Measurements from ENCODE around the gene HOXD8.

DNA sequence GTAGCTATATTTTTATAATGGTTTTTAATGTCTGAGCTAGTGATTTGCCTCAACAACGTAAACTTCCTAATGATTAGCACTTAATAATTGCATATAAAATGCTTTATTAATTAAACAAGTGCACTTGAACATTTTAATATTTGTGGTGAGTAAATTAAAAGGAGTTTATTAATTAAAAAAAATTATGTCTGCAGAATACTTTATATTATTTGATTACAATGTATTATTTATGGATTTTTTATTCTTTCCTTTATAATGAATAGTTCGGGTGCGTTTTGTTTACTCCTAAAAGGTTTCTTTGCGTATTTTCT lies 2.3 kb downstream of the HOXD8 start:
- TF ChIP-seq, protein P1, sequence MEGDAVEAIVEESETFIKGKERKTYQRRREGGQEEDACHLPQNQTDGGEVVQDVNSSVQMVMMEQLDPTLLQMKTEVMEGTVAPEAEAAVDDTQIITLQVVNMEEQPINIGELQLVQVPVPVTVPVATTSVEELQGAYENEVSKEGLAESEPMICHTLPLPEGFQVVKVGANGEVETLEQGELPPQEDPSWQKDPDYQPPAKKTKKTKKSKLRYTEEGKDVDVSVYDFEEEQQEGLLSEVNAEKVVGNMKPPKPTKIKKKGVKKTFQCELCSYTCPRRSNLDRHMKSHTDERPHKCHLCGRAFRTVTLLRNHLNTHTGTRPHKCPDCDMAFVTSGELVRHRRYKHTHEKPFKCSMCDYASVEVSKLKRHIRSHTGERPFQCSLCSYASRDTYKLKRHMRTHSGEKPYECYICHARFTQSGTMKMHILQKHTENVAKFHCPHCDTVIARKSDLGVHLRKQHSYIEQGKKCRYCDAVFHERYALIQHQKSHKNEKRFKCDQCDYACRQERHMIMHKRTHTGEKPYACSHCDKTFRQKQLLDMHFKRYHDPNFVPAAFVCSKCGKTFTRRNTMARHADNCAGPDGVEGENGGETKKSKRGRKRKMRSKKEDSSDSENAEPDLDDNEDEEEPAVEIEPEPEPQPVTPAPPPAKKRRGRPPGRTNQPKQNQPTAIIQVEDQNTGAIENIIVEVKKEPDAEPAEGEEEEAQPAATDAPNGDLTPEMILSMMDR (IDR thresholded peaks at IDR 0.05): no peak
- no peak for TF ChIP-seq POLR2A (IDR thresholded peaks at IDR 0.05)

Measured in ovary (tissue), 3 donors.